Activated CD8-positive, alpha-beta memory T cell treated with anti-CD3 and anti-CD28 coated beads, Interleukin-2, amount 50 U/mL, for 4 hours (primary cell): Measurements from ENCODE around the gene MRPS18A.

Experiments used
- DNase-seq: peaks from one replicate; pipeline ENCODE4 v3.0.0-alpha.2; 2020

The MRPS18A gene

GRCh38 chr6:43630980-43631619 lies 56.5 kb downstream of the MRPS18A start:
- no peak for DNase-seq

- peak; percentile 81 for DNase-seq
These were observed 57.9 kb downstream of the MRPS18A start for GRCh38 chr6:43629505-43630300.

GRCh38 chr6:43629104-43629504 lies 58.5 kb downstream of the MRPS18A start, which contains the start of gene GTPBP2:
Gene GTPBP2 (minus strand): TSS chr6:43629264. CDS start chr6:43629162, 102 bp downstream.
- peak; percentile 95 for DNase-seq

- peak; percentile 45 for DNase-seq
These were observed 59.0 kb downstream of the MRPS18A start for GRCh38 chr6:43628393-43629103.

- no peak for DNase-seq
These were observed 60.4 kb downstream of the MRPS18A start for GRCh38 chr6:43627008-43627825.

- no peak for DNase-seq
These were observed 62.1 kb downstream of the MRPS18A start for GRCh38 chr6:43625393-43625992.

GRCh38 chr6:43624786-43625288 lies 62.8 kb downstream of the MRPS18A start:
- no peak for DNase-seq

- no peak for DNase-seq
These were observed 63.5 kb downstream of the MRPS18A start for GRCh38 chr6:43623880-43624785.

GRCh38 chr6:43622541-43622940 lies 65.0 kb downstream of the MRPS18A start:
- no peak for DNase-seq

GRCh38 chr6:43621836-43622180 lies 65.8 kb downstream of the MRPS18A start:
- DNase-seq = no peak
